NCI-H146 (cell line): ENCODE data around the gene DEAF1.

ENCODE experiments used
- DNase-seq: peaks from one replicate; lab custom pipeline; 2025; lab: John Stamatoyannopoulos, UW

The DEAF1 gene

DNA sequence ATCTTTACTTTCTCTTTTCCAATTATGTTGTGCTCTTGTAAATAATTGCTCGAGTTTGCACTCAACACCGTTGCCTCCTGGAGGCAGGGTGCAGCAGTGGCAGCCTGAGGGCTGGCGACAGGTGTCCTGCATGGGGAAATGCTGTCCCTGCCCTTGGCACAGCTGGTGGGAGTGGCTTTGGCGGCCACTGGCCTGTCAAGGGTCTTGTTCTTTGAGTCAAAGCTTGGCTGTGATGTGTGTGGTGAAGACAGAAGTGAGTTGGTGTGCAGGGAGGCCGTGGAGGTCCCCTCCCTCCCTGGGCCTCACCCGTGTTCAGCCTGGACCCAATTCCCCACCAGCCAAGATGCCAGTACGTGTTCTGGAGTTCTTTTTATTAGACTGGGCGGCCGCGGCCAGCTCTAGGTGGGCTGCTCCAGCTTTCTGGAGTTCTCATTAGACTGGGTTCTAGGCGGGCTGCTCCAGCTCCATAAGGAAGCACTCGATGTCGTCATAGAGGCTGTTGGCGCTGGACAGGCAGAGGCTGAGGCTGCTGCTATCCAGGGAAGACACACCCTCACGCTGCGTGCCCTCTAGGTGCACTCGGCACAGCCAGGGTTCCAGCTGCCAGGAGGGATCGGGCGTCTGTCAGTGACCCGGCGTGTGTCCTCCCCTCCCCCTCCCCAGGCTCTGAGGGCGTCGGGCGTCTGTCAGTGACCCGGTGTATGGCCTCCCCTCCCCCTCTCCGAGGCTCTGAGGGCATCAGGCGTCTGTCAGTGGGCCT lies 82.6 kb downstream of the DEAF1 start:
- peak; percentile 8 for DNase-seq

DNA sequence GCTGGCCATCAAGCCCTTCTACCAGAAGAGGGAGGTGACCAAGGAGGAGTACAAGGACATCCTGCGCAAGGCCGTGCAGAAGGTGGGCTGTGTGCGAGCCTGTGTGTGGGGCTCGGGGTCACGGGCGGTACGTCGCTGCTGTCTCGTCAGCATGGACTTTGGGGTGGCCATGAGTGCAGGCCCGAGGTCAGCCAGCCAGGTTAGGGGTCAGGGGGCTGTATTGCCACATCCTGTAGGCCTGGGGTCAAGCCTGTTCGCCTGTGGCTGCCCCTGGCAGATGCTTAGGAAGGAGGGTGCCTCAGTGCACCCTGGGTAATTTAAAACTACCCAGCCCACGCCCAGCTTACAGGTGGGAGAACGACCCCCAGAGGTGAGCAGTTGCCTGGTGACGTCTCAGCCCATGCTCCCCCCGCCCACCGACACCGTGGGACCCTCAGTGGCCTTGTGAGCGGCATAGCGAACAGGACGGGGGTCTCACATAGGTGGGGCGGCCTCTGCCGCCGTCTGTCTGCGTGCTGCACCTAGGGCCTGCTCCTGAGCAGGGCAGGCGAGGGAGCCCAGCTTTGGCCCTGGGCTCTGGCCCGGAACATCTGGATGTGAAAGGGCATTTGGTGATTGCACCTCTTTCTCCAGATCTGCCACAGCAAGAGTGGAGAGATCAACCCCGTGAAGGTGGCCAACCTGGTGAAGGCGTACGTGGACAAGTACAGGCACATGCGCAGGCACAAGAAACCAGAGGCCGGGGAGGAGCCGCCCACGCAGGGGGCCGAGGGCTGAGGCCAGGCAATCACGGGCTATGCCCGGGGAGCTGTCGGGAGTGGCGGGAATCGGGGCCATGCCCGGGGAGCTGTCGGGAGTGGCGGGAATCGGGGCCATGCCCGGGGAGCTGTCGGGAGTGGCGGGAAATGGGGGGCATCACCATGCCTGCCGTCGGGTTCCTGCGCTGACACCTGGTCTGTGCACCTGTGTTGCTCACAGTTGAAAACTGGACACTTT lies 83.7 kb downstream of the DEAF1 start:
- DNase-seq: no peak

- no peak for DNase-seq
These were observed 84.7 kb downstream of the DEAF1 start for GRCh38 chr11:610146-610801.

- DNase-seq: no peak
These were observed 85.6 kb downstream of the DEAF1 start for GRCh38 chr11:609341-609811.

DNA sequence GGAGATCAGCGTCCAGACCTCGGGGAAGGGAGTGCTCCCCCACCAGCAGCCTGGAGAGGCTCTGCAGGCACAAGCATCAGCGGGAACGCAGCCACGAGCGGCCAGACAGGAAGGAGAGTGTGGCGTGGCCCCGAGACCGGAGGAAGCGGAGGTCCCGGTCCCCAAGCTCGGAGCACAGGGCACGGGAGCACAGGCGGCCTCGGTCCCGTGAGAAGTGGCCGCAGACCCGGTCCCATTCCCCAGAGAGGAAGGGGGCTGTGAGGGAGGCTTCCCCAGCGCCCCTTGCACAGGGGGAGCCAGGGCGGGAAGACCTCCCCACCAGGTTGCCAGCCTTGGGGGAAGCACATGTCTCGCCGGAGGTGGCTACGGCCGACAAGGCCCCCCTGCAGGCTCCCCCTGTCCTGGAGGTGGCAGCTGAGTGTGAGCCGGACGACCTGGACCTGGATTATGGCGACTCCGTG lies 86.2 kb downstream of the DEAF1 start:
- no peak for DNase-seq

DNA sequence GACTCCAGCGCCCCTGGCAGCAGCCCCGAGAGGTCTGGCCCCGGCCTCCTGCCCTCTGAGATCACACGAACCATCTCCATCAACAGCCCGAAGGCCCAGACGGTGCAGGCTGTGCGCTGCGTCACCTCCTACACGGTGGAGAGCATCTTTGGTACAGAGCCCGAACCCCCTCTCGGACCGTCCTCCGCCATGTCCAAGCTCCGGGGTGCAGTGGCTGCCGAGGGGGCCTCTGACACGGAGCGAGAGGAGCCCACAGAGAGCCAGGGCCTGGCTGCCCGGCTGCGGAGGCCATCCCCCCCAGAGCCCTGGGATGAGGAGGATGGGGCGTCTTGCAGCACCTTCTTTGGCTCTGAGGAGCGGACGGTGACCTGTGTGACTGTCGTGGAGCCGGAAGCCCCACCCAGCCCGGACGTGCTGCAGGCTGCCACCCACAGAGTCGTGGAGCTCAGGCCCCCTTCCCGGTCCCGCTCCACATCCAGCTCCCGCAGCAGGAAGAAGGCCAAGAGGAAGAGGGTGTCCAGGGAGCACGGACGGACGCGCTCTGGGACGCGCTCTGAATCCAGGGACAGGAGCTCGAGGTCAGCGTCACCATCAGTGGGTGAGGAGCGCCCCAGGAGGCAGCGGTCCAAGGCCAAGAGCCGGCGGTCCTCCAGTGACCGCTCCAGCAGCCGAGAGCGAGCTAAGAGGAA lies 86.9 kb downstream of the DEAF1 start:
- no peak for DNase-seq

DNA sequence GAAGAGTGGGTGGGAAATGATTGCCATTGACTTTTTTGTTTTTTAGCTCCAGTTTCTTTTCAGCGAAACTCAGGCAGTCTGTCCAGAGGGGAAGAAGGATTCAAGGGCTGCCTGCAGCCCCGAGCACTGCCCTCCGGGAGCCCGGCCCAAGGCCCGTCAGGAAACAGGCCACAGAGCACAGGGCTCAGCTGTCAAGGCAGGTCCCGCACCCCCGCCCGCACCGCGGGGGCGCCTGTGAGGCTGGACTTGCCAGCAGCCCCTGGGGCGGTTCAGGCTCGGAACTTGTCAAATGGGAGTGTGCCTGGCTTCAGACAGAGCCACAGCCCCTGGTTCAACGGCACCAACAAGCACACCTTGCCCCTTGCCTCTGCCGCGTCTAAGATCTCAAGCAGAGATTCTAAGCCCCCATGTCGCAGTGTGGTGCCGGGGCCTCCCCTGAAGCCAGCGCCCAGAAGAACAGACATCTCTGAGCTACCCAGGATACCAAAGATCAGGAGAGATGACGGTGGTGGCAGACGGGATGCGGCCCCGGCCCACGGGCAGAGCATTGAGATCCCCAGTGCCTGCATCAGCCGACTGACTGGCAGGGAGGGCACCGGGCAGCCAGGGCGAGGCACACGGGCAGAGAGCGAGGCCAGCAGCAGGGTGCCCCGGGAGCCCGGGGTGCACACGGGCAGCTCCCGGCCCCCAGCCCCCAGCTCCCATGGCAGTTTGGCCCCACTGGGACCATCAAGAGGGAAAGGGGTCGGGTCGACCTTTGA lies 87.8 kb downstream of the DEAF1 start:
- no peak for DNase-seq

DNA sequence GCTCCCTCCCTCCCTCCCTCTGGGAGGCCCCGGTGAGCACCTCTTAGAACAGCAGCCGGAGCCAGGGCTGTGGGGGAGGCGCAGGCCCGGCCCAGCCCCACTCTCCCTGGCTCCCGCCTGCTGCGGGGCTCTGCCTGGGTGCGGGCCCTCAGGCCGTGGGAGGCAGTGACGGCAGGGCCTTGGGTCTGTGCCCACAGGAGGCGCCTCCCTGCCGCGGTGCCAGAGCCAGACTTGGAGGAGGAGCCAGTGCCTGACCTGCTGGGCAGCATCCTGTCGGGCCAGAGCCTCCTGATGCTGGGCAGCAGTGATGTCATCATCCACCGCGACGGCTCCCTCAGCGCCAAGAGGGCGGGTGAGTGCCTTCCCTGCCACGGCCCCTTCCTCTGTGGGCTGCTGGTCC lies 88.8 kb downstream of the DEAF1 start:
- no peak for DNase-seq

DNA sequence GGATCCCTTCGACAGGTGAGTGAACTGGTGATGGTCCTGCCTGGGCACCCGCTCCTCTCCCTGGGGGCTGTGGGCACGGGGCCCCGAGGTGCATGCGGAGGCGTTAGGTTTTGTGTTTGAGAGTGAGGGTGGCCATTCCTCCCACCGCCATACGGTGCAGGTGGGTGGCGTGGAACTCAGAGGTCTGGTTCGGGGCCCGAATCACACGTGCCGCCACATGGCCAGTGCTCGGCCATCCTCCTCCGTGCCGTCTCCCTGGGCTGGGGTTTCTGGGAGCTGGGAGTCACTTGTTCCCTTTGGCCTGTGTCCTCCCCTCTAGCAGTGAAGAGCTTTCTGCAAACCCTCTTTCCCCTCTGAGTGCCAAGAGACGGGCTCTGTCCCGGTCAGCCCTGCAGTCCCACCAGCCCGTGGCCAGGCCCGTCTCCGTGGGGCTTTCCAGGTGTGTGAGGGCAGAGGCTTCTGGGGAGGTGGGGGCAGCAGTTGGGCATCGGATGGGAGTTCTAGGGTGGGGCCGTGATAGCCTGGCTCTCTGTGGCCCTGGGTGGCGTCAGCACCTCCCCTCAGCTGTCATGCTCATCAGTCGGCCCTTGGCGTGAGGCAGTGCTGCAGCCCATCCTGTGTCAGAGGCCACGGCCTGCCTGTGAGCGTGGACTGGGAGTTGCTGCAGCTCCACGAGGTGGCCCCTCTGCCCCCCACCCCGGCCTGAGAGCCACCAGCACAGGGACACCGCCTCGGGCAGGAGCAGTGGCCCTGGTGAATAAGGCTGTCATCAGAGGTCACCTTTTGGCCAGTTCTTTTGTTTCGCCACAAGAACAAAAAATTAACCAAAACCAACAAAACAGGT lies 89.5 kb downstream of the DEAF1 start:
- DNase-seq: no peak

DNA sequence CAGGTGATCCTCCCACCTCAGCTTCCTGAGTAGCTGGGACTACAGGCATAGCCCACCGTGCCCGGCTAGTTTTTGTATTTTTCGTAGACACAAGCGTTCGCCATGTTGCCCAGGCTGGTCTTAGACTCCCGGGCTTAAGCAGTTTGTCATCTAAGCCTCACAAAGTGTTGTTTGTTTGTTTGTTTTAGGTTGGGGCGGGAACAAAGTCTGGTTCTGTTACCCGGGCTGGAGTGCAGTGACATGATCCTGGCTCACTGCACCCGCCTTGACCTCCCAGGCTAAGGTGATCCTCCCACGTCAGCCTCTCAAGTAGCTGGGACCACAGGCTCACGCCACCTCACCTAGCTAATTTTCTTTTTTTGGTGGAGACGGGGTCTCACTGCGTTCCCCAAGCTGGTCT lies 91.9 kb downstream of the DEAF1 start:
- DNase-seq: no peak

DNA sequence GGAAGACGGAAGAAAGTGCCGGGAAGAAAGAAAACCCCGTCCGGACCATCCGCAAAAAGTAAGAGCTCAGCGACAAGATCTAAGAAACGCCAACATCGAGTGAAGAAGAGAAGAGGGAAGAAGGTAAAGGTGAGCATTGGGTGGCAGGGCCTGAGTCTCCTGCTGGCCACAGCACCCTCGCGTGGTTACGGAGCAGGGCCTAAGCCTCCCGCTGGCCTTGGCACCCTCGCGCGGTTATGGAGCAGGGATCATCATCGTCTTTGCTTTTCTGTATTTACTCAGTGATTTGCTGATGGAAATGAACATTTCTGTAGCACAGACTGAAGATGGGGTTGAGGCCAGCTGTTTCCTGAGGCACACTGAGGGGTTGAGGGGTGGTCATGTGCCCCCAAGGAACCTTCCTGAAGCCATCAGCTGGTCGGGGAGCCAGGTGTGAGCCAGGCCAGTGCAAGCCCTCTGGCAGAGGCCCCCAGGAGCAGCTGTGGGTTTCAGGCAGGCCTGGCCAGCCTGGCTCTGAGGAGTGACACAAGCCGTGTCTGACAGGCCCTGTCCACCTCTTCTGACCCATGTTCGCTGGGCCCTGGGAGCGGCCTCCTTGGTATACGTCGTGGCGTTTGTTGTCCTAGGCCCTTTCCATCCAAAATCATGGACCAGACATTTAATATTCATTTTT lies 93.3 kb downstream of the DEAF1 start:
- no peak for DNase-seq

DNA sequence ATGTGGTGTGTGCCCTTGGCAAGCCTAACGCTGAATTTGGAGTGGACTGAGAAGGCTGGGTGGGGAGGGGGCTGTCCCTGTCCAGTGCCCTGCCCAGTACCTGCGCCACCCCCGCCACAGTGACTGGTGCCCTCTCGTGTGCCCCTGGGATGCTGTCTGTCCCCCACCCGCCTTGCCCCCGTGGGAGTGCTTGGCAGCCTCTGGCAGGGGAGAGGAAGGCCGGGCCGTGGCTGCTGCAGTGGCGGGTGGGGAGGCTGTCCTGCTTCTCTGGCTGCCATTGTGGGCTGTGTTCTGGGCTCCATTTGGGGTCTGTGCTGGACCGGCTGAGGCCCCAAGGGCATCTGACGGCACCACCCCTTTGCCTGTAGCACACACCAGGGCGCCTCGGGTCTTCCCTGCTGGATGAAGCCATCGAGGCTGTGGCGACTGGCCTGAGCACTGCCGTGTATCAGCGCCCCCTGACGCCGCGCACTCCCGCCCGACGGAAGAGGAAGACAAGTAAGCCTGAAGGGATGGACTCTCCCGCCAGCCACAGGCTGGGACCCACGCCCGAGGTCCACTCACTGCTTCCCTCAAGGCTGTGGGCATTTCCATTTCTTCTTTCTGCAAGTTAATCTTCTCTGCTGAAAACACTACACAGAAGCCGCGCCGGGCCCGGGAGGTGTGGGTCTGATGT lies 96.9 kb downstream of the DEAF1 start:
- DNase-seq: no peak

- DNase-seq: no peak
These were observed 97.8 kb downstream of the DEAF1 start for GRCh38 chr11:597166-597725.

GRCh38 chr11:596374-596773 lies 98.6 kb downstream of the DEAF1 start:
- no peak for DNase-seq

DNA sequence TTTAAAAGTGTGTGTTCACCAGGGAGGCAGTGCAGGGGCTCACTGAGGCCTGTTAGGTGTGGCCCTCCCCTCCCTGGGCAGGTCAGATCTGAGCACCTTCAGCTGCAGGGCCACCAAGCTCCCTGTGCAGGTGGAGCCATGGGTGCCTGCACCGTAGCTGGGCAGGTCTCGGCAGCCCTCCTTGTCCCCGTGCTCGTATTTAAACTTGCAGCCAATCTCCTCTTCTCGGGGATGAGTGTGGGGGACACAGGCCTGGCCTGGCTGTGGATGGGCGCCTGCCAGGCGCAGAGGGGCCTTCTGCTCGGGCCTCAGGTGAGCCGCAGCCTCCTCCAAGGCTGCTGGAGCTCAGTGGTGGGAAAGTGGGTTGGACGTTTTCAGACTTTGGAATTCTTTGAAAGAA lies 99.6 kb downstream of the DEAF1 start:
- no peak for DNase-seq
